Measurements from ENCODE around the gene EEF1A2. TPM values are rescaled to one million over a fixed set of nuclear protein-coding genes. Genes with fewer than 3 reads are reported as not detected.

The EEF1A2 gene
- total and polyA plus RNA-seq, 2 donors from 2014 or later = 1.5 to 18.1 TPM

DNA sequence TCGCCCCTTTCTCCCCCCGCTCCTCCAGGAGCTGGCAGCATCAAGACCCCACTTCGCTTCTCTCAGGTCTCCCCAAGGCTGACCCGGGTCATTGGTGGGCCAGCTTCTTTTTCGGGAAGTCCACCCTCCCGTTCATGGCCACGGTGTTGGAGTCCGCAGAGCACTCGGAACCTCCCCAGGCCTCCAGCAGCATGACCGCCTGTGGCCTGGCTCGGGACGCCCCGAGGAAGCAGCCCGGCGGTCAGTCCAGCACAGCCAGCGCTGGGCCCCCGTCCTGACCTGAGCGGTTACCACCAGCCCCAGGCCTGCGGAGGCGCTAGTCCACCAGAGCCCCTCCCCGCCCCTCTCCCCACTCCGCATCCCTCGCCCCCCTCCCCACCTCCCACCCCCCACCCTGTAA is 22.7 kb upstream of the EEF1A2 start:
- intact Hi-C loops (cut with DNase I) = no loop called here
- peak in 2 of 5 donors; percentile 81 to 85 for DNase-seq
- H3K9ac ChIP-seq (ENCODE audit: low read length in 3 of 3) = peak overlapping the region in 2 of 3 donors; percentile 60 to 73
- TF ChIP-seq, protein P1, sequence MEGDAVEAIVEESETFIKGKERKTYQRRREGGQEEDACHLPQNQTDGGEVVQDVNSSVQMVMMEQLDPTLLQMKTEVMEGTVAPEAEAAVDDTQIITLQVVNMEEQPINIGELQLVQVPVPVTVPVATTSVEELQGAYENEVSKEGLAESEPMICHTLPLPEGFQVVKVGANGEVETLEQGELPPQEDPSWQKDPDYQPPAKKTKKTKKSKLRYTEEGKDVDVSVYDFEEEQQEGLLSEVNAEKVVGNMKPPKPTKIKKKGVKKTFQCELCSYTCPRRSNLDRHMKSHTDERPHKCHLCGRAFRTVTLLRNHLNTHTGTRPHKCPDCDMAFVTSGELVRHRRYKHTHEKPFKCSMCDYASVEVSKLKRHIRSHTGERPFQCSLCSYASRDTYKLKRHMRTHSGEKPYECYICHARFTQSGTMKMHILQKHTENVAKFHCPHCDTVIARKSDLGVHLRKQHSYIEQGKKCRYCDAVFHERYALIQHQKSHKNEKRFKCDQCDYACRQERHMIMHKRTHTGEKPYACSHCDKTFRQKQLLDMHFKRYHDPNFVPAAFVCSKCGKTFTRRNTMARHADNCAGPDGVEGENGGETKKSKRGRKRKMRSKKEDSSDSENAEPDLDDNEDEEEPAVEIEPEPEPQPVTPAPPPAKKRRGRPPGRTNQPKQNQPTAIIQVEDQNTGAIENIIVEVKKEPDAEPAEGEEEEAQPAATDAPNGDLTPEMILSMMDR (IDR thresholded peaks at IDR 0.05; ENCODE audit: borderline replicate concordance, extremely low read depth, insufficient read depth) = no peak
- no peaks in the 10 kb centered on the region for H3K27me3 ChIP-seq (ENCODE audit: control insufficient read depth, insufficient read depth, low read length)
- FAIRE-seq = no peak
- peaks cover 0 to 11% (median 0%) of the 10 kb centered on the region in 3 donors for H3K4me1 ChIP-seq (ENCODE audit: control insufficient read depth in 2 of 3, insufficient read depth in 2 of 3, low read depth in 1 of 3, low read length in 3 of 3)
- peaks cover 0 to 7% (median 0%) of the 10 kb centered on the region in 3 donors for H3K36me3 ChIP-seq (ENCODE audit: control insufficient read depth in 2 of 3, insufficient read depth in 3 of 3, low read length in 3 of 3)
- H3K4me3 ChIP-seq (ENCODE audit: low read length in 3 of 3) = peak overlapping the region; percentile 40 to 71 (median 71)
- H3K9me3 ChIP-seq (ENCODE audit: control insufficient read depth in 2 of 3, insufficient read depth in 1 of 3, low read length in 3 of 3) = no peaks in the 10 kb centered on the region
- H3K27ac ChIP-seq (ENCODE audit: low read depth in 2 of 2, low read length in 2 of 2) = peak overlapping the region in 1 of 2 donors; percentile 22

DNA sequence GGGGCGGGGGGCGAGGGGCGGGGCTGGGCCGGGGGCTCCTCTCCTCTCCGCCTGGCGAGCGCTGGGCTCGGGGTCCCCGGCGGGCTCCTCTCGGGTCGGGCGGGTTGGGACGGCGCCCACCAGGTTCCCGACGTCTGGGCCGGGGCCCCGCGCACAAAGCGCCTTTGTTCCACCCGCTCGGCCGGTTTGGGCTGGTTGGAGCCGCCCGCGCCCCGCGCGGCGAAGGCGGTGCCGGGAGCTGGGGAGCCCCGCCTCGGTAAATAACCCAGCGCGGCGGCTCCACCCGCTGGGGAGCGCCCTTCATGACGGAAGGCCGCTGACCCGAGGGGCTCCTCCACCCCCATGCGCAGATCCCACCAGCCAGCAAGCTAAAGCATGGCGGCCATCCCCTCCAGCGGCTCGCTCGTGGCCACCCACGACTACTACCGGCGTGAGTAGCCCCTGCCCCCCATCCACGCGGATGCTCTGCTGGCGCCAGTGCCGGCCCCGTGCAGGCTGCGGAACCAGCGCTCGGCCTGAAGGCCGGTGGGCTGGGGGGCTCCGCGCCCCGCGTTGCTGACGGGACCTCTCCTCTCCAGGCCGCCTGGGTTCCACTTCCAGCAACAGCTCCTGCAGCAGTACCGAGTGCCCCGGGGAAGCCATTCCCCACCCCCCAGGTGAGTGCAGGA is 22.2 kb upstream of the EEF1A2 start:
- H3K27ac ChIP-seq (ENCODE audit: low read depth in 2 of 2, low read length in 2 of 2) = peak overlapping the region; percentile 71 to 84
- no peaks in the 10 kb centered on the region for H3K9me3 ChIP-seq (ENCODE audit: control insufficient read depth in 2 of 3, insufficient read depth in 1 of 3, low read length in 3 of 3)
- peak overlapping the region; percentile 40 to 71 (median 71) for H3K4me3 ChIP-seq (ENCODE audit: low read length in 3 of 3)
- FAIRE-seq (no peak), DNase-seq (peak; percentile 69 to 96 (median 86))
- TF ChIP-seq, protein P1 (IDR thresholded peaks at IDR 0.05; ENCODE audit: borderline replicate concordance, extremely low read depth, insufficient read depth) = no peak
- no peaks in the 10 kb centered on the region for H3K27me3 ChIP-seq (ENCODE audit: control insufficient read depth, insufficient read depth, low read length)
- H3K4me1 ChIP-seq (ENCODE audit: control insufficient read depth in 2 of 3, insufficient read depth in 2 of 3, low read depth in 1 of 3, low read length in 3 of 3) = peaks cover 0 to 11% (median 0%) of the 10 kb centered on the region in 3 donors
- intact Hi-C loops (cut with DNase I) = no loop called here
- H3K36me3 ChIP-seq (ENCODE audit: control insufficient read depth in 2 of 3, insufficient read depth in 3 of 3, low read length in 3 of 3) = peaks cover 0 to 7% (median 0%) of the 10 kb centered on the region in 3 donors
- peak overlapping the region; percentile 26 to 73 (median 60) for H3K9ac ChIP-seq (ENCODE audit: low read length in 3 of 3)

DNA sequence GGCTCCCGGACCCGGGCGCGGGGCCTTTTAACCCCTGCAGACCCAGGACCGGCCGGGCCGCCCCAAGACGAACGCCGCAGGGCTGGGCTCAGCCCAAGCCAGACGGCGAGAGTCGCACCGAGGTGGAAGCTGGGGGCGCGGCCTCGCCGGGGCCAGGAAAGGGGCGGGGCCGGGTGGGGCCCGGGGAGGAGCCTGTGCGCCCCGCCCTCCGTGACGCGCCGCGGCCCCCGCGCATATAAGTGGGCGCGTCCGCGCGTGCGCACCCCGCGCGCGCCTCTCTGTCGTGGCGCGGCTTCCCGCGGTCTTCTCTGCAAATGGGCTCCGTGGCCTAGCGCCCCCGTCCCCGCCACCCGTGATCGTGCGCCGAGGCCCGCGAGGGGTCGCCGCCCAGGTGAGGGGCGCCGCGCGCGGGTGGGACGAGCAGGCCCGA is 21.6 kb upstream of the EEF1A2 start, which contains the start of gene PPDPF:
PPDPF (plus strand) TSS at position 262 of the 430 bp plus-strand sequence. CDS start 544 bp downstream, outside the sequence.
- TF ChIP-seq, protein P1 (IDR thresholded peaks at IDR 0.05; ENCODE audit: borderline replicate concordance, extremely low read depth, insufficient read depth) = no peak
- DNase-seq = peak; percentile 84 to 96 (median 92)
- intact Hi-C loops (cut with DNase I) = no loop called here
- peaks cover 0 to 7% (median 0%) of the 10 kb centered on the region in 3 donors for H3K36me3 ChIP-seq (ENCODE audit: control insufficient read depth in 2 of 3, insufficient read depth in 3 of 3, low read length in 3 of 3)
- no peaks in the 10 kb centered on the region for H3K9me3 ChIP-seq (ENCODE audit: control insufficient read depth in 2 of 3, insufficient read depth in 1 of 3, low read length in 3 of 3)
- H3K27ac ChIP-seq (ENCODE audit: low read depth in 2 of 2, low read length in 2 of 2) = peak within 1 kb of the TSS; percentile 71 to 84
- peaks cover 0 to 11% (median 0%) of the 10 kb centered on the region in 3 donors for H3K4me1 ChIP-seq (ENCODE audit: control insufficient read depth in 2 of 3, insufficient read depth in 2 of 3, low read depth in 1 of 3, low read length in 3 of 3)
- peak within 1 kb of the TSS; percentile 26 to 73 (median 60) for H3K9ac ChIP-seq (ENCODE audit: low read length in 3 of 3)
- no peaks in the 10 kb centered on the region for H3K27me3 ChIP-seq (ENCODE audit: control insufficient read depth, insufficient read depth, low read length)
- peak within 1 kb of the TSS; percentile 40 to 71 (median 71) for H3K4me3 ChIP-seq (ENCODE audit: low read length in 3 of 3)
- no peak for FAIRE-seq

All from kidney (tissue), 14 donors.